Rectal smooth muscle tissue (tissue), 1 donor: Measurements from ENCODE around the gene IBTK.

Experiments used
- H3K27ac ChIP-seq: one replicate; pipeline ENCODE4 v1.7.0; 2013; ENCODE audit warnings: low read depth, low read length, inconsistent platforms
- H3K27me3 ChIP-seq: one replicate; pipeline ENCODE4 v1.7.0; 2013; ENCODE audit warnings: low read length; ENCODE audit not compliant: control insufficient read depth, insufficient read depth
- H3K36me3 ChIP-seq: one replicate; pipeline ENCODE4 v1.7.0; 2013; ENCODE audit warnings: low read length; ENCODE audit not compliant: control insufficient read depth, insufficient read depth
- H3K4me1 ChIP-seq: one replicate; pipeline ENCODE4 v1.7.0; 2013; ENCODE audit warnings: low read length; ENCODE audit not compliant: control insufficient read depth, insufficient read depth
- H3K4me3 ChIP-seq: one replicate; pipeline ENCODE4 v1.7.0; 2013; ENCODE audit warnings: low read length
- H3K9ac ChIP-seq: one replicate; pipeline ENCODE4 v1.7.0; 2013; ENCODE audit warnings: low read length

Gene IBTK

DNA sequence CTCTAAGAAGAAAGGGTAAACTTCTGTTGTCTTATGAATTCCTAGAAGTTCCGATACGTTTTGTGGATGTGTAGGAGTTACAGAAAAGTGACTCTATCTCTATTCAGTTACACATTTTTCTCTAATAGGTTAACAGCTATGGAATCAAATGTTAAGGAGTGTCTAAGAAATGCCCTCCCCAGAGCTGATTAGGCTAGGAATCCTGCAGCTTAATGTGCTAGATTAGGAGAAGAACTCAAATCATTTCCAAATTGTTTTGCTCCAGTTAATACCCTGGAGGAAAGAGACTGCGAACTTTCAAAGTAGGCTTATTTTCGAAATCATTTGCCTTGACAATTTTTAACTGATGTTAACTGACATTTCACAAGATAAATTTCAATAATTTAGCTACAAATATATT, 51.9 kb downstream of the IBTK start:
- Histone ChIP-seq H3K9ac (no peak overlapping the region), H3K4me3 (no peak overlapping the region), H3K27ac (no peak overlapping the region), H3K4me1 (no peaks in the 10 kb centered on the region), H3K27me3 (no peaks in the 10 kb centered on the region), H3K36me3 (peaks cover 6% of the 10 kb centered on the region)

DNA sequence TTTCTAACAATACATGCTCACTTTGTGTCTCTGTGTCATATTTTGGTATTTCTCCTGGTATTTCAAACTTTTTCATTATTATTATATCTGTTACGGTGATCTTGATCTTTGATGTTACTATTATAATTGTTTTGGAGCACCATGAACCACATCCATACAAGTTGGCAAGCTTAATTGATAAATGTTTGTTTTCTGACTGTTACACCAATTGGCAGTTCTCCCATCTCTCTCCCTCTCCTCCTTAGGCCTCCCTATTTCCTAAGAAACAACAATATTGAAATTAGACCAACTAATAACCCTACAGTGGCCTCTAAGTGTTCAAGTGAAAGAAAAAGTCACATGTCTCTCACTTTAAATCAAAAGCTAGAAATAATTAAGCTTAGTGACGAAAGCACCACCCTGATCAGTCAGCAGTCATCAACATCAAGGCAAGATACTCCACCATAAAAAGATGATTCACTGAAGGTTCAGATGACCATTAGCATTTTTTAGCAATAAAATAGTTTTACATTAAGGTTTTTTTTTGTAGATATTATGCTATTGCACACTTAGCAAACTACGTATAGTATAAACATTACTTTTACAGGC, 61.5 kb downstream of the IBTK start:
- H3K9ac ChIP-seq = no peak overlapping the region

DNA sequence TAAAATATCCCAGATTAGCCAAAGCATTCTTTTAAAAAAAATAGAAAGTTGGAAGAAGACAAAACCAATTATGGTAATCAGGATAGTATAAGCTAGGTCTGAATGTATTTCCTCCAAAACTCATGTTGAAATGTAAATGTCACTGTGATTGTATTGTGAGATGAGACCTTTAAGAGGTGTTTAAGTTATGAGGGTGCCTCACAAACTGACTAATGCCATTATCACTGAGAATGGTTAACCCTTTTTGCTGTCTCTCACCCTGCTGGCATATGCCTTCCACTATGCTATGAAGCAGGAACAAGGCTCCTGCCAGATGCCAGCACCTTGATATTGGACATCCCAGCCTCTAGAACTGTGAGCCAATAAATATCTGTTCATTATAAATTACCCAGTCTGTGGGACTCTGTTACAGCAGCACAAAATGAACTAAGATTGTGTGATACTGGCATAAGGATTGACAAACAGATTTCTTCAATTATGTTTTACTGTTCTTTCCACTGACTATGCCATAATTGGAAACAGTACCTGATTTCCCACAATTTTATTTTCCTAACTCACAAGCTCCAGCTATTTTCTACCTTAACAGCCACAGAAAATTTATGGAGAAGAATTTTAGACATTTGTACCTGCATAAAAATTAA, 63.8 kb downstream of the IBTK start:
- Histone ChIP-seq H3K36me3 (peaks cover under 1% of the 10 kb centered on the region), H3K27ac (no peak overlapping the region), H3K27me3 (no peaks in the 10 kb centered on the region)

More for the DNA sequence above, 61.5 kb downstream of the IBTK start:
- no peak overlapping the region for H3K4me3 ChIP-seq
- H3K36me3 ChIP-seq = no peaks in the 10 kb centered on the region
- no peaks in the 10 kb centered on the region for H3K4me1 ChIP-seq
- H3K27ac ChIP-seq = no peak overlapping the region
- H3K27me3 ChIP-seq = no peaks in the 10 kb centered on the region

DNA sequence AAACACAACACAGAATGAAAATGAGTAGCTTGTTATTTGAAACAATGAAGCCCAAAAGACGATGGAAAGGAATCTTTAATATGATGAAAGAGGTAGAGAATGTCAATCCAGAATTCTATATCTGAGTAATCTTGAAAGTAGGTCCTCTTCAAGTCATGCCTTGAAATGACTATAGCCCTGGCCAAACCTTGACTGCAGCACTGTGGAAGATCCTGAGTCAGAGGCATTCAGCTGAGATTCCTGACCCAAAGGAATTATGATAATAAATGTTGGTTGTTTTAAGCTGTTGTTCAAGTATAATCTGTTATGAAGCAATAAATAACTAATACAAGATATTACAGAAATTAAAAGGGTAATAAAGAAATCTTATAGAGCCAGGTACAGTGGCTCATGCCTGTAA, 64.8 kb downstream of the IBTK start:
- H3K36me3 ChIP-seq = peaks cover 3% of the 10 kb centered on the region
- no peak overlapping the region for H3K27ac ChIP-seq
- no peaks in the 10 kb centered on the region for H3K27me3 ChIP-seq
- H3K4me3 ChIP-seq = no peak overlapping the region
- no peak overlapping the region for H3K9ac ChIP-seq
- H3K4me1 ChIP-seq = no peaks in the 10 kb centered on the region

More for the DNA sequence above, 63.8 kb downstream of the IBTK start:
- Histone ChIP-seq H3K4me3 (no peak overlapping the region), H3K4me1 (no peaks in the 10 kb centered on the region), H3K9ac (no peak overlapping the region)

DNA sequence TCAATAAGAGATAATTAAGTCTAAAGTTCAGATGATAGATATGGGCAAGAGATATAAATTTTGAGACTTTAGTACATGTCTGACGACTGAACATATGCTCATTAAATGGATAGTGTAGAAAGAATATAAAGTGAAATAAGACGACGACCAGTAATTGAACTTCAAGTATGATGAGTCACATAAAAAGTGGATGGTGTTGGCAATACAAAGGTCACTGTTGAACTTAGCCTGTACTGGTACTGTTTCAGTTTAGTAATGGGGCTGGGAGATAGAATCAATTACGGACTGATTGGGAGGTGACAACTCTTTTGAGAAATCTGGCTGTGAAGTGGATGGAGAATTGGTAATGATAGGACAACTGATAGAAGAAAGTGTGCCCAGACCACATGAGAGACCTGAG, 68.1 kb downstream of the IBTK start:
- no peak overlapping the region for H3K27ac ChIP-seq
- no peak overlapping the region for H3K9ac ChIP-seq
- peaks cover 6% of the 10 kb centered on the region for H3K36me3 ChIP-seq
- H3K27me3 ChIP-seq = no peaks in the 10 kb centered on the region
- no peaks in the 10 kb centered on the region for H3K4me1 ChIP-seq
- H3K4me3 ChIP-seq = no peak overlapping the region

DNA sequence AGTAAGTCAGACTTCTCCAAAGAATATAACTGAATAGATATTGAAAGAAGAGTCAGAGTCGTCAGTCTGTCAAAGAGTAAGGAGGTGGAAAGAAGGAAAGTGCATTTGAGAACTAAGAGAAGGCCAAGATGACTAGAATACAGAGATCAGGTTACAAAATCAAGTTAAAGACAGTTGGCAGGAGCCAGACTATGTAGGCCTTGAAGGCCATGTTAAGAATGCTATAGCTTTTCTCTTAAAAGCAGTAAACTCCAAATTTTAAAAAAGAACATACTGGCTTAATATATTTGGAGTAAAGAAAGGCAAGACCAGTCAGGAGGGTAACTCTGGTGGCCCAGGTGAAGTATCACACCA, 68.8 kb downstream of the IBTK start:
- no peaks in the 10 kb centered on the region for H3K4me1 ChIP-seq
- H3K36me3 ChIP-seq = peaks cover 6% of the 10 kb centered on the region
- H3K4me3 ChIP-seq = no peak overlapping the region
- no peaks in the 10 kb centered on the region for H3K27me3 ChIP-seq
- H3K27ac ChIP-seq = no peak overlapping the region
- no peak overlapping the region for H3K9ac ChIP-seq

DNA sequence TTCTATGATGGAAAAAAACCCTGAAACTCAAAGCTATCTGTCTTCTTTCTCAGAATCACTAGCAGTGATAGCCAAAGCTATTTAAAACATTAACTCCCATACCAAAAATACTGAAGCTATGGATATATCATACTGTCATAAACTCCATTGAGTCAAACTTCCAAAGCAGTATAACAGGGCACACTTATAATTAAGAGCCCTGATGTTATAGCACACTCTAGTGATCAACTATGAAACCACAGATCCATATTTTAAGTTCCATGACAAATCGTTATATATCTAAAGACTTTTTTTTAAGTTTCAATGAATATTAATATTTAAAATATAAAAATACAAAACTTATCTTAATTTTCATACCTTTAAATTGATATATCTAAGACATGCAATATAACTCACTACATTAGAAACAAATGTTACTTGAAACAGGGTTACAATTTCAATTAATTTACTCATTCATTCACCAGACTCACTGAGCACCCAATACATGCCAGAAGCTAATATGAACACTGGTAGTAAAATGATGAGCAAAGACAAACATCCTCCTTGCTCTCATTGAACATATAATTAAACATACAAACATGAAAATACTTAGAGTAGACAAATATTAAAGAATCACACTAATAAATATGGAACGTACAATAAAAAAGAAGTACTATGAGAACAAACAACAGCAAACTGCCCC, 69.3 kb downstream of the IBTK start:
- no peak overlapping the region for H3K9ac ChIP-seq

DNA sequence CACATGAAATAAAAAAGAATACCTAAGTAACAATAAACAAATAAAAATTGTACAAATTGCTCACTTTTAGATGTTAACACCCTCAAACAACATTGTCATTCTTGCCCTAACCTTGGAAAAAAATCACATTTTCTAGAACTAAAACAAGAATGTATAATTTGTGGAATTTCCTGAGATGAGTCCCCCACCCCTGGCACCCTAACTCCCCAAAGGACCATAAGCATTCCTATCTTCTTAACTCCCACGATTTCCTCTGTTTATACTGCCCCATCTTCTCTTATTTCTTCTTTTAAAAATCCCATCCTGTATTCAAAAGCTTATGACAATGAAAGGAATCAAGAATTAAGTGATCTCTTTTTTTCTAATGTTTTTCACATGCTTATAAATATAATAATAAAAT, 70.9 kb downstream of the IBTK start:
- H3K4me1 ChIP-seq = no peaks in the 10 kb centered on the region
- peaks cover 6% of the 10 kb centered on the region for H3K36me3 ChIP-seq
- no peak overlapping the region for H3K4me3 ChIP-seq
- no peaks in the 10 kb centered on the region for H3K27me3 ChIP-seq
- H3K9ac ChIP-seq = no peak overlapping the region
- no peak overlapping the region for H3K27ac ChIP-seq

More for the DNA sequence above, 69.3 kb downstream of the IBTK start:
- H3K4me3 ChIP-seq = no peak overlapping the region
- H3K4me1 ChIP-seq = no peaks in the 10 kb centered on the region
- H3K27me3 ChIP-seq = no peaks in the 10 kb centered on the region
- no peak overlapping the region for H3K27ac ChIP-seq
- H3K36me3 ChIP-seq = peaks cover 6% of the 10 kb centered on the region

DNA sequence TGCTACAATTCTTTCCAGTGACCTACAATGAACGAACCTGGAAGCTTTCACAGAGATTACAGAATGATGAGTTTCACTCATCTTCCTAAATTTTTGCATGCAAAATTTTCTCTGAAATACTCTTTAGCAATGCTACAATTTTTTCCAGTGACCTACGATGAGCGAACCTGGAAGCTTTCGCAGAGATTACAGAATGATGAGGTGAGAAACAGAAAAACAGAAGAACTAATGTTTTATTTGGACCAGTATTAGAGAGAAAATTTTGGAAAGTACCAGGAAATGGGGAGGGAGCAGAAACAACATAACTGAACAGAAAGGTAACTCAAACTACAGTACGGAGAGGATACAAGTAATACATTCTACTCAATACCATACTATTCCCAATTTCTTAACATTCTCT, 75.0 kb downstream of the IBTK start:
- Histone ChIP-seq H3K27me3 (no peaks in the 10 kb centered on the region), H3K4me3 (no peak overlapping the region), H3K36me3 (peaks cover 5% of the 10 kb centered on the region), H3K4me1 (no peaks in the 10 kb centered on the region), H3K9ac (no peak overlapping the region), H3K27ac (no peak overlapping the region)

DNA sequence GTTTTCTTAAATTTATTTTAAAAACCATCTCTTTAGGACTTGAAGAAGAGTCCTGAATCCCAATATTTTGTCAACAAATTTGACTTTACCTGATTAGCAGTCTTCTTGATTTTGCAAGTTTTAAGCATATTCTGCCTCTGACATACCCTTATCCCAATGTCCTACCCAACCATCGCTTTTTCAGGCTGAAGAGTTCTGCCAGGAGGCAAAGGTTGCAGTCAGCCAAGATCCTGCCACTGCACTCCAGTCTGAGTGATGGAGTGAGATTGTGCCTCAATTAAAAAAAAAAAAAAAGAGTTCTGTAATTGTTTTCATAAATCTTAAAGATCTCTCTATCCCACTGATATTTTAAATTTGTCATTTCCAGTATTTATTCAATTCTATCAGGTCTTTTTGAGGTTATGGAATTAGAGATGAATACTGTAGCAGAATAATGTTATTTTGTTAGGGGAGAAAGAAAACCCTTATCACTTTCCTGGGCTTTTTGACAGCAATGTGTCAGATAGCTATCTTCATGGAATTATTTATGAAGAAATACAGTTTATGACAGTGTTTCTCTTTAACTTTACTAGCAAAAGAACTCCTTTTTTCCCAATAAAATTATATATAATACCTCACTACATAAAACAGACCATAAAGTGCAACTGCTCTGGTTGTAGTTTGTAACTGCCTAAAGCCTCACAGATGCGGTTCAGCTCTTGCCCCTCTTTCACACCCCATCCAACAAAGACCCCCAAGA, 78.2 kb downstream of the IBTK start:
- H3K9ac ChIP-seq = no peak overlapping the region
- H3K4me3 ChIP-seq = no peak overlapping the region
- H3K27me3 ChIP-seq = no peaks in the 10 kb centered on the region
- H3K4me1 ChIP-seq = no peaks in the 10 kb centered on the region
- H3K27ac ChIP-seq = no peak overlapping the region
- H3K36me3 ChIP-seq = peaks cover 2% of the 10 kb centered on the region

DNA sequence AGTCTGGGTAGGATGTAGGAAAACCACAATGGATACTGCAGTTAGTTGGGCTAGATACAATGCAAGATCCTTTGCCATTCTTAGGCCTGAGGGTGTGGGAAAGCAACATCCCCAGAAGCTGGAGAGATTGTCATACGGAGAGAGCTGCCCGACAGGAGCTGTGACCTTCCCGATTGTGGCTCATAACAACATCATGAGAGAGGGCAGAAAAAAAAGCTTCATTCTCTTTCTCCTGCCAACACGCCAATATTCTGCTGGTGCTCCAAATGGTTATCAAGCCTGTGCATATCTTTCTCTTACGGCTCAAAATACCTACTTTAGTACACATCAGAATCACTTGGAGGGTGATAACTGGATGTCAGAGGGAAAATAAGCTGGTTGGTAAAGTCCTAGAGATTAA, 81.1 kb downstream of the IBTK start:
- Histone ChIP-seq H3K27ac (no peak overlapping the region), H3K27me3 (no peaks in the 10 kb centered on the region), H3K9ac (no peak overlapping the region), H3K36me3 (peaks cover 2% of the 10 kb centered on the region), H3K4me1 (no peaks in the 10 kb centered on the region), H3K4me3 (no peak overlapping the region)

DNA sequence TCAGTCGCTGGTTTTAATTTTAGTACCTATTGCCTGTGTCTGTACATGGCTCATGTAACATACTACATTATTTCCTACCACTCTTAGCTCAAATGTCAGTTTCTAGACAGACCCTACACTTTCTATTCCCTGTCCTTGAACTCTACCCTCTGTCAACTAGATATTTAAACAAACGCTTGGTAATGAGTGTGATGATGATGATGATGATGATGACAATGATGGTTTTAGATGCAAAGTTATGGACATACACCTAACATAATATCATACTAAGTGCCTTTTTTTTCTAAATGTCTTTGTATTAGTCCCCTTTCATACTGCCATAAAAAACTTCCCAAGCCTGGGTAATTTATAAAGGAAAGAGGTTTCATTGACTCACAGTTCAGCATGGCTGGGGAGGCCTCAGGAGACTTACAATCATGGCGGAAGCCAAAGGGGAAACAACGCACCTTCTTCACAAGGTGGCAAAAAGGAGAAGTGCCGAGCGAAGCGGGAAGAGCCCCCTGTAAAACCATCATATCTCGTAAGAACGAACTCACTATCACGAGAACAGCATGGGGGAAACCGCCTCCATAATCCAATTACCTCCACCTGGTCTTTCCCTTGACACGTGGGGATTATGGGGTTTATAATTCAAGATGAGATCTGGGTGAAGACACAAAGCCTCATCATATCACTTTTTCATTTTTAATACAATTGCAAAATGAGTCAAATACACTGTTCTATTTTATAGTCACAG, 87.1 kb downstream of the IBTK start:
- H3K27ac ChIP-seq = no peak overlapping the region
- H3K27me3 ChIP-seq = no peaks in the 10 kb centered on the region
- H3K9ac ChIP-seq = no peak overlapping the region
- H3K4me3 ChIP-seq = no peak overlapping the region
- no peaks in the 10 kb centered on the region for H3K4me1 ChIP-seq
- no peaks in the 10 kb centered on the region for H3K36me3 ChIP-seq
